NB4 (cell line): ENCODE results near the gene ENTPD1.
"Not testable (repeated sequence)": the region's sequence is repeated elsewhere in the genome, so short reads cannot be mapped to it uniquely, and the experiment has no call there.

Experiments
- DNase-seq: peaks from one replicate; pipeline ENCODE4 v3.0.0; 2010; ENCODE audit warnings: low read depth
- H3K4me3 ChIP-seq: one replicate; pipeline ENCODE4 v1.5.1; 2011; ENCODE audit warnings: mild to moderate bottlenecking, low read depth, low read length, moderate library complexity
- CTCF ChIP-seq: IDR thresholded peaks from one replicate; pipeline ENCODE4 v1.5.1; 2012; ENCODE audit warnings: low read depth, low read length
- MAX ChIP-seq: IDR thresholded peaks from 2 replicates; pipeline ENCODE4 v1.6.1; 2011; ENCODE audit warnings: low read depth, low read length
- MYC ChIP-seq: IDR thresholded peaks from 2 replicates; pipeline ENCODE4 v1.6.1; 2011; ENCODE audit warnings: low read depth, low read length
- POLR2A ChIP-seq: IDR thresholded peaks from 2 replicates; pipeline ENCODE4 v1.6.1; 2011; ENCODE audit warnings: mild to moderate bottlenecking; ENCODE audit not compliant: insufficient read length; ENCODE audit errors: extremely low read depth

ENTPD1 gene

GRCh38 chr10:95793401-95794045, 37.6 kb downstream of the ENTPD1 start:
- H3K4me3 ChIP-seq: no peak overlapping the region
- TF ChIP-seq POLR2A (no peak), MAX (0 out of 2 replicates have a peak, but pooled peaks have one; percentile 31), MYC (0 out of 2 replicates have a peak, but pooled peaks have one; percentile 22), CTCF (no peak)
- peak; percentile 74 for DNase-seq

GRCh38 chr10:95794195-95794594, 38.2 kb downstream of the ENTPD1 start:
- no peak for DNase-seq

GRCh38 chr10:95795602-95796001, 39.6 kb downstream of the ENTPD1 start:
- TF ChIP-seq MYC (no peak), CTCF (no peak), POLR2A (no peak), MAX (no peak)
- DNase-seq: no peak
- H3K4me3 ChIP-seq: no peak overlapping the region

More at GRCh38 chr10:95794195-95794594, 38.2 kb downstream of the ENTPD1 start:
- H3K4me3 ChIP-seq: no peak overlapping the region
- TF ChIP-seq POLR2A (no peak), MYC (no peak), MAX (no peak), CTCF (no peak)

- no peak for DNase-seq
- no peak for TF ChIP-seq CTCF
- TF ChIP-seq MAX: no peak
- no peak for TF ChIP-seq POLR2A
- TF ChIP-seq MYC: no peak
- no peak overlapping the region for H3K4me3 ChIP-seq
Measured at GRCh38 chr10:95796504-95796903, 40.5 kb downstream of the ENTPD1 start.

- TF ChIP-seq POLR2A (no peak), CTCF (no peak), MAX (no peak), MYC (no peak)
- no peak overlapping the region for H3K4me3 ChIP-seq
- DNase-seq: no peak
Measured at GRCh38 chr10:95798096-95798855, 42.3 kb downstream of the ENTPD1 start.

- DNase-seq: peak; percentile 22
- H3K4me3 ChIP-seq: not testable (repeated sequence)
Measured at GRCh38 chr10:95800286-95800685, 44.3 kb downstream of the ENTPD1 start.

GRCh38 chr10:95806687-95807380, 50.9 kb downstream of the ENTPD1 start:
- DNase-seq, H3K4me3 ChIP-seq: not testable (repeated sequence)

GRCh38 chr10:95808705-95809308, 52.8 kb downstream of the ENTPD1 start:
- not testable (repeated sequence) for DNase-seq, H3K4me3 ChIP-seq
